HEK293 (cell line): ENCODE measurements around the gene ENDOV.

ENCODE experiments used
- CTCF ChIA-PET: fragments of 350-600 bp; formaldehyde crosslinking; extraction: SDS; loops from one replicate; lab custom pipeline; 2021; ENCODE audit warnings: antibody characterized with exemption; lab: Yijun Ruan, JAX
- POLR2A ChIA-PET: fragments of 300-600 bp; formaldehyde crosslinking; extraction: SDS; loops from one replicate; lab custom pipeline; 2020; ENCODE audit warnings: antibody characterized with exemption, inconsistent platforms; lab: Yijun Ruan, JAX
- H3K27ac ChIP-seq: fragments of 200-500 bp; sonication (Bioruptor generic); 2 replicates; pipeline ENCODE4 v1.5.1; 2014; ENCODE audit warnings: low read depth, low read length, control low read depth, inconsistent platforms; ENCODE audit errors: extremely low read depth
- H3K36me3 ChIP-seq, 2 experiments: fragments of 200-500 bp in 1 of 2; sonication (Bioruptor generic) in 1 of 2; 1 replicate in 1 of 2; 2 replicates in 1 of 2; pipeline ENCODE4 v1.5.1; 2014 to 2017; ENCODE audit warnings: inconsistent platforms in 2 of 2, low read length in 2 of 2; ENCODE audit not compliant: control insufficient read depth in 2 of 2, insufficient read depth in 1 of 2
- H3K4me1 ChIP-seq: fragments of 200-500 bp; sonication (Bioruptor generic); 2 replicates; pipeline ENCODE4 v1.5.1; 2014; ENCODE audit warnings: mild to moderate bottlenecking, low read length, inconsistent platforms; ENCODE audit not compliant: control insufficient read depth, insufficient read depth
- H3K4me3 ChIP-seq: 2 replicates; pipeline ENCODE4 v1.5.1; 2011; ENCODE audit warnings: low read depth, mild to moderate bottlenecking, control low read depth, low read length, moderate library complexity
- H3K9me3 ChIP-seq: fragments of 200-500 bp; sonication (Bioruptor generic); 2 replicates; pipeline ENCODE4 v1.5.1; 2014; ENCODE audit warnings: low read depth, low read length, inconsistent platforms; ENCODE audit not compliant: control insufficient read depth, insufficient read depth
- BCL6B ChIP-seq: fragments of 450-650 bp; formaldehyde crosslinking; IDR thresholded peaks from 2 replicates; pipeline ENCODE4 v1.5.1; 2017; ENCODE audit warnings: missing biosample characterization, missing genetic modification characterization
- PRDM2 ChIP-seq: fragments of 450-650 bp; formaldehyde crosslinking; IDR thresholded peaks from 2 replicates; pipeline ENCODE4 v1.5.1; 2016; ENCODE audit warnings: missing biosample characterization, missing genetic modification characterization, borderline replicate concordance
- YY1 ChIP-seq: fragments of 450-650 bp; formaldehyde crosslinking; IDR thresholded peaks from 2 replicates; pipeline ENCODE4 v1.5.1; 2018; ENCODE audit warnings: missing biosample characterization, missing genetic modification characterization
- ZBTB10 ChIP-seq: fragments of 450-650 bp; formaldehyde crosslinking; IDR thresholded peaks from 2 replicates; pipeline ENCODE4 v1.5.1; 2016; ENCODE audit warnings: missing biosample characterization, missing genetic modification characterization
- ZBTB20 ChIP-seq: fragments of 450-650 bp; formaldehyde crosslinking; IDR thresholded peaks from 2 replicates; pipeline ENCODE4 v1.5.1; 2016; ENCODE audit warnings: missing biosample characterization, missing genetic modification characterization
- ZBTB26 ChIP-seq: fragments of 450-650 bp; formaldehyde crosslinking; optimal IDR thresholded peaks from 2 replicates; pipeline ENCODE3; 2016; ENCODE audit warnings: missing biosample characterization, mild to moderate bottlenecking, missing genetic modification characterization
- ZBTB49 ChIP-seq: fragments of 450-650 bp; formaldehyde crosslinking; IDR thresholded peaks from 2 replicates; pipeline ENCODE4 v1.5.1; 2016; ENCODE audit warnings: missing biosample characterization, missing genetic modification characterization, low read depth
- ZNF146 ChIP-seq: fragments of 450-650 bp; formaldehyde crosslinking; IDR thresholded peaks from 2 replicates; pipeline ENCODE4 v1.5.1; 2016; ENCODE audit warnings: missing biosample characterization, missing genetic modification characterization
- ZNF23 ChIP-seq: fragments of 450-650 bp; formaldehyde crosslinking; IDR thresholded peaks from 2 replicates; pipeline ENCODE4 v1.5.1; 2016; ENCODE audit warnings: missing biosample characterization, missing genetic modification characterization, borderline replicate concordance
- ZNF292 ChIP-seq: fragments of 450-650 bp; formaldehyde crosslinking; IDR thresholded peaks from 2 replicates; pipeline ENCODE4 v1.5.1; 2016; ENCODE audit warnings: low read depth, missing biosample characterization, missing genetic modification characterization, borderline replicate concordance
- ZNF548 ChIP-seq: fragments of 450-650 bp; formaldehyde crosslinking; IDR thresholded peaks from 2 replicates; pipeline ENCODE4 v1.5.1; 2016; ENCODE audit warnings: missing biosample characterization, missing genetic modification characterization
- ZSCAN30 ChIP-seq: fragments of 450-650 bp; IDR thresholded peaks from 2 replicates; pipeline ENCODE4 v1.5.1; 2018; ENCODE audit warnings: missing biosample characterization, mild to moderate bottlenecking, missing genetic modification characterization, moderate library complexity
- ZSCAN4 ChIP-seq: fragments of 450-650 bp; formaldehyde crosslinking; IDR thresholded peaks from 2 replicates; pipeline ENCODE4 v1.5.1; 2017; ENCODE audit warnings: missing biosample characterization, missing genetic modification characterization

The ENDOV gene

GRCh38 chr17:80421381-80422090 is 6.6 kb downstream of the ENDOV start (continued):
- TF ChIP-seq PRDM2 (tag by site-specific recombination) (no peak), YY1 (tag by site-specific recombination) (no peak), BCL6B (tag by site-specific recombination) (no peak), ZNF23 (tag by site-specific recombination) (no peak), ZSCAN4 (no peak), ZSCAN30 (tag by site-specific recombination) (no peak), ZNF292 (tag by site-specific recombination) (no peak), ZNF146 (no peak), ZBTB20 (no peak), ZBTB26 (tag by site-specific recombination) (no peak), ZBTB10 (tag by site-specific recombination) (no peak)
- TF ChIP-seq, all 188 proteins: peak for 0

GRCh38 chr17:80422276-80422675 is 7.3 kb downstream of the ENDOV start:
- Histone ChIP-seq H3K4me3 (no peak overlapping the region), H3K4me1 (no peaks in the 10 kb centered on the region), H3K9me3 (no peaks in the 10 kb centered on the region), H3K27ac (no peak overlapping the region), H3K36me3 (peaks cover 0 to 24% of the 10 kb centered on the region in 2 experiments; a peak in 2 of 3 replicates)
- ChIA-PET POLR2A (no interaction called here), CTCF (no interaction called here)
- TF ChIP-seq ZNF548 (tag by site-specific recombination) (no peak), PRDM2 (tag by site-specific recombination) (no peak), ZBTB49 (tag by site-specific recombination) (no peak)
